ENCODE measurements around the gene INTS13. TPM values are rescaled to one million over a fixed set of nuclear protein-coding genes. Genes with fewer than 3 reads are reported as not detected.

Gene INTS13
- total and polyA plus RNA-seq, 2 donors (not counting 3 experiments of a cell fraction or from before 2014, with no cell fraction given), result 8.7 to 35.9 TPM

- DNase-seq (ENCODE audit: low read depth, low spot score) (no peak), FAIRE-seq (no peak)
- CTCF ChIA-PET, result interaction anchor here (1.0 to 8.1 kb wide), 3 partner anchors 13 to 39 kb away, joined by 3 to 68 read pairs (median 3); no protein-coding TSS in a partner anchor
- H3K79me2 ChIP-seq (ENCODE audit: control insufficient read depth, insufficient read depth, low read length), result no peaks in the 10 kb centered on the region
- no peaks in the 10 kb centered on the region for H3K36me3 ChIP-seq (ENCODE audit: control insufficient read depth in 2 of 2, extremely low read depth in 1 of 2, insufficient read depth in 2 of 2, low read length in 2 of 2)
- intact Hi-C loops (cut with micrococcal nuclease), result no loop called here
- dilution Hi-C loops (cut with MboI; ENCODE audit: extremely low pct_ligation_motif_present, low sequenced_read_pairs), result no loop called here
- no peak overlapping the region for H3K9ac ChIP-seq (replicated peaks; ENCODE audit: extremely low read depth, insufficient read depth, low read length)
- BruUV-seq (replicated peaks), result no TSS peak
- H2AFZ ChIP-seq (ENCODE audit: low read depth, low read length), result no peak overlapping the region
- POLR2A ChIA-PET, result no interaction called here
- TF ChIP-seq EZH2 (IDR thresholded peaks at IDR 0.05; ENCODE audit: borderline replicate concordance, low read depth, low read length, severe bottlenecking) (no peak), POLR2AphosphoS5 (IDR thresholded peaks at IDR 0.05; ENCODE audit: insufficient read depth, low read depth, low read length) (no peak), FOS (IDR thresholded peaks at IDR 0.05; ENCODE audit: borderline replicate concordance, insufficient read depth, low read length) (no peak), MYC (IDR thresholded peaks at IDR 0.05; ENCODE audit: low read depth, low read length) (no peak), JUN (IDR thresholded peaks at IDR 0.05; ENCODE audit: borderline replicate concordance, insufficient read depth, insufficient read length, low read depth) (no peak), GATA2 (IDR thresholded peaks at IDR 0.05; ENCODE audit: insufficient read depth, insufficient read length, low read depth, low read length) (no peak)
- TF ChIP-seq, protein P1, sequence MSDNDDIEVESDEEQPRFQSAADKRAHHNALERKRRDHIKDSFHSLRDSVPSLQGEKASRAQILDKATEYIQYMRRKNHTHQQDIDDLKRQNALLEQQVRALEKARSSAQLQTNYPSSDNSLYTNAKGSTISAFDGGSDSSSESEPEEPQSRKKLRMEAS (IDR thresholded peaks at IDR 0.05; ENCODE audit: insufficient read depth, insufficient read length), result no peak
- TF ChIP-seq, protein P2, sequence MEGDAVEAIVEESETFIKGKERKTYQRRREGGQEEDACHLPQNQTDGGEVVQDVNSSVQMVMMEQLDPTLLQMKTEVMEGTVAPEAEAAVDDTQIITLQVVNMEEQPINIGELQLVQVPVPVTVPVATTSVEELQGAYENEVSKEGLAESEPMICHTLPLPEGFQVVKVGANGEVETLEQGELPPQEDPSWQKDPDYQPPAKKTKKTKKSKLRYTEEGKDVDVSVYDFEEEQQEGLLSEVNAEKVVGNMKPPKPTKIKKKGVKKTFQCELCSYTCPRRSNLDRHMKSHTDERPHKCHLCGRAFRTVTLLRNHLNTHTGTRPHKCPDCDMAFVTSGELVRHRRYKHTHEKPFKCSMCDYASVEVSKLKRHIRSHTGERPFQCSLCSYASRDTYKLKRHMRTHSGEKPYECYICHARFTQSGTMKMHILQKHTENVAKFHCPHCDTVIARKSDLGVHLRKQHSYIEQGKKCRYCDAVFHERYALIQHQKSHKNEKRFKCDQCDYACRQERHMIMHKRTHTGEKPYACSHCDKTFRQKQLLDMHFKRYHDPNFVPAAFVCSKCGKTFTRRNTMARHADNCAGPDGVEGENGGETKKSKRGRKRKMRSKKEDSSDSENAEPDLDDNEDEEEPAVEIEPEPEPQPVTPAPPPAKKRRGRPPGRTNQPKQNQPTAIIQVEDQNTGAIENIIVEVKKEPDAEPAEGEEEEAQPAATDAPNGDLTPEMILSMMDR (IDR thresholded peaks at IDR 0.05; ENCODE audit: extremely low read depth in 1 of 2, insufficient read depth in 1 of 2, low read depth in 1 of 2, low read length in 2 of 2), result no peak
- no peak overlapping the region for H3K27ac ChIP-seq (ENCODE audit: insufficient read depth, low read depth, low read length)
- H4K20me1 ChIP-seq (replicated peaks; ENCODE audit: control insufficient read depth, extremely low read depth, insufficient read depth, low read length), result no peaks in the 10 kb centered on the region
- no peaks in the 10 kb centered on the region for H3K9me3 ChIP-seq (replicated peaks; ENCODE audit: control insufficient read depth, insufficient read depth, low read length)
- H3K4me2 ChIP-seq (ENCODE audit: insufficient read depth, low read length), result no peak overlapping the region
- no peak overlapping the region for H3K4me3 ChIP-seq (replicated peaks in 1 of 3; ENCODE audit: insufficient read depth in 1 of 3, low read depth in 1 of 3, low read length in 3 of 3)
- no peaks in the 10 kb centered on the region for H3K27me3 ChIP-seq (ENCODE audit: control insufficient read depth in 2 of 2, insufficient read depth in 2 of 2, low read length in 2 of 2)
- H3K9me1 ChIP-seq (replicated peaks; ENCODE audit: control insufficient read depth, extremely low read depth, insufficient read depth, low read length), result no peaks in the 10 kb centered on the region
- peaks cover 16% of the 10 kb centered on the region for H3K4me1 ChIP-seq (ENCODE audit: control insufficient read depth, extremely low read depth, insufficient read depth, low read length)
These were observed 65.2 kb downstream of the INTS13 start for GRCh38 chr12:26872625-26873024.

Data from endothelial cell of umbilical vein (primary cell).